Lower leg skin (tissue), 4 donors: ENCODE results near the gene ACR. TPM values are rescaled to one million over a fixed set of nuclear protein-coding genes. Genes with fewer than 3 reads are reported as not detected.

Experiments
- DNase-seq, 2 donors: peaks; one replicate each; pipeline ENCODE4 v3.0.0-alpha.2; 2019; ENCODE audit warnings: low spot score in 2 of 2
- H3K4me3 ChIP-seq: fragments of 200-600 bp; sonication (generic); 2 replicates; pipeline ENCODE4 v1.5.1; 2017; ENCODE audit warnings: mild to moderate bottlenecking, low read depth; ENCODE audit not compliant: poor library complexity, severe bottlenecking
- CTCF ChIP-seq, 3 donors: fragments of 450-650 bp; IDR thresholded peaks; one replicate each; pipeline ENCODE4 v1.5.1; 2016; ENCODE audit warnings: antibody characterized with exemption in 3 of 3, mild to moderate bottlenecking in 3 of 3, moderate library complexity in 2 of 3
- POLR2A ChIP-seq, 2 donors: fragments of 450-650 bp; IDR thresholded peaks; one replicate each; pipeline ENCODE4 v1.6.1; 2016 to 2017; ENCODE audit warnings: antibody characterized with exemption in 2 of 2, mild to moderate bottlenecking in 1 of 2, moderate library complexity in 1 of 2
- WGBS, 2 donors: methylation state at CpG; one replicate each; pipeline ENCODE4 v1.1.5; 2018; 5-methylcytosine and 5-hydroxymethylcytosine counted together
- intact Hi-C: fragments of 100-400 bp; cut with DNase I; formaldehyde crosslinking; loops from one replicate; pipeline ENCODE4 v1.15.0; 2023; ENCODE audit warnings: low total_unique reads
- total RNA-seq, 4 donors: library from RNA; depleted of rRNA; stranded (reverse); fragments of >200 nt; gene quantifications; one replicate each; pipeline ENCODE4 v1.1.0, GENCODE V29; 2016

The ACR gene
- total RNA-seq, 4 donors from 2014 or later: 0.65 to 0.97 TPM; not detected in 2

DNA sequence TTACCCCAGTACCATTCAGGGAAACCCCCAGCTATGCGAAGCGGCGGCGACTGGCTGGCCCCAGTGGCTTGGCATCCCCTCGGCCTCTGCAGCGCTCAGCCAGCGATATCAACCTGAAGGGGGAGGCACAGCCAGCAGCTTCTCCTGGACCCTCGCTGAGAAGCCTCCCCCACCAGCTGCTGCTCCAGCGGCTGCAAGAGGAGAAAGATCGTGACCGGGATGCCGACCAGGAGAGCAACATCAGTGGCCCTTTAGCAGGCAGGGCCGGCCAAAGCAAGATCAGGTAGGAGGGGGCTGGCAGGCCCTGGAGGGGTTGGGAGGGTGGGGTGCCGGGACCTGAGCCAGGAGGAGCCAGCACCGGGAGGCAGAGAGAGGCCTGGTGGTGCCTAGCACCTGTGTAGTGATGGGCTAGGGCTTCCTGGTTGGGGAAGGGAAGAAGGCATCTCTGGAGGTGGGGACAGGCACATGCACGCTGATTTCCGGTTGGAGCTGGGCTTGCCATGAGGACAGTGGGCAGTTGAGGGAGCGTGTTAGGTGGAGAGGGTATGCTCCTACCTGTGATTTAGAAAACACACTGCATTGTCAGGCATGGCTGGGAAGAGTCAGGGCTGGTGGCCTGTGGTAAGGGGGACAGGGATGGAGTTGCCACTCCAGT, 43.1 kb upstream of the ACR start:
- intact Hi-C loops: no loop called here
- TF ChIP-seq CTCF (IDR thresholded peaks at IDR 0.05) (no peak), POLR2A (IDR thresholded peaks at IDR 0.05) (no peak)
- DNase-seq: peak in 1 of 2 donors; percentile 83
- 78 to 84% methylated on average over 16 to 18 of the region's 18 CpGs for WGBS, 2 donors
- no peak overlapping the region for H3K4me3 ChIP-seq

DNA sequence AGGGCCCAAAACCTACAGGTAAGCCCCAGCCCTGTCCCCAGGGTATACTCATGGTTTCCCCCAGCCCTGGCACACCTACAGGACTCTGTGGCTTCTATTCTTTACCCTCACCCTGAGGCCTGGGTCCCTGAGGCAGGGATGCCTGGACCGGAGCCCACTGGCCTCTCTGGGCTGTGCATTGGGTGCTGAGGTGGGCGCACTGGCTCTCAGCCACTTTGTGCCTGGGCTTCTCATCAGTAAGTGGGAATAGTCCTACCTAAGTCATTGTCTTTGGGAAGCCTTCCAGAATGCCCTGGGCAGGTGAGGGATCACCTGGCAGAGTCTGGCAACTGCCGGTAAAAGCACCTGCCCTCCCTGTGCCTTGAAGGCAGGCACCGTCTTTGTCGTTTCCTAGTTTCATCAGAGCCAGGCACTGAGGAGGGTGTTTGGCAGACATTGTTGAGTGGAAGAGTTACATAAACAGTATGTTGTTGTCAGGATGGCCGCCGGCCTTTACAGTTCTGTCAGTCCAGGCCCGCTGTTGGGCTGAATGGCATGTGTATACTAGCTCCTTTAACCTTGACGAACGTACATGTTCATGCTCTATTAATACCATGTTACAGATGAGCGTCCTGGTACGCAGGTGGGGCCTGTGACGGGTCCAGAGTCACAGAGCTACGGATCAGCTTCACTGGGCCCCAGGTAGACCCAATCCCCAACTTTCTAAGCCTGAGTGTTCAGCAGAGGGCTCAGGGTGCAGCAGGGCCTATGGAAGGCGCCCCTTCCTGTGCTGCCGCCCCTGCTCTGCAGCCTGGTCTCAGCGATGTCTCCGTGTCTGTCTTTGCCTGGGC, 42.4 kb upstream of the ACR start:
- no peak overlapping the region for H3K4me3 ChIP-seq
- 55 to 73% methylated on average over 17 of the region's 18 CpGs for WGBS, 2 donors
- TF ChIP-seq POLR2A (IDR thresholded peaks at IDR 0.05): no peak
- no peak for TF ChIP-seq CTCF (IDR thresholded peaks at IDR 0.05)
- DNase-seq: peak; percentile 44 to 86
- intact Hi-C loops: no loop called here

- whole genome bisulfite sequencing, 2 donors: 28 to 44% methylated on average over 21 of the region's 21 CpGs
- peak in 1 of 2 donors; percentile 84 for DNase-seq
- TF ChIP-seq POLR2A (IDR thresholded peaks at IDR 0.05) (no peak), CTCF (IDR thresholded peaks at IDR 0.05) (no peak)
- no peak overlapping the region for H3K4me3 ChIP-seq
- intact Hi-C loops: no loop called here
Observed at GRCh38 chr22:50696251-50696798, 41.7 kb upstream of the ACR start.

DNA sequence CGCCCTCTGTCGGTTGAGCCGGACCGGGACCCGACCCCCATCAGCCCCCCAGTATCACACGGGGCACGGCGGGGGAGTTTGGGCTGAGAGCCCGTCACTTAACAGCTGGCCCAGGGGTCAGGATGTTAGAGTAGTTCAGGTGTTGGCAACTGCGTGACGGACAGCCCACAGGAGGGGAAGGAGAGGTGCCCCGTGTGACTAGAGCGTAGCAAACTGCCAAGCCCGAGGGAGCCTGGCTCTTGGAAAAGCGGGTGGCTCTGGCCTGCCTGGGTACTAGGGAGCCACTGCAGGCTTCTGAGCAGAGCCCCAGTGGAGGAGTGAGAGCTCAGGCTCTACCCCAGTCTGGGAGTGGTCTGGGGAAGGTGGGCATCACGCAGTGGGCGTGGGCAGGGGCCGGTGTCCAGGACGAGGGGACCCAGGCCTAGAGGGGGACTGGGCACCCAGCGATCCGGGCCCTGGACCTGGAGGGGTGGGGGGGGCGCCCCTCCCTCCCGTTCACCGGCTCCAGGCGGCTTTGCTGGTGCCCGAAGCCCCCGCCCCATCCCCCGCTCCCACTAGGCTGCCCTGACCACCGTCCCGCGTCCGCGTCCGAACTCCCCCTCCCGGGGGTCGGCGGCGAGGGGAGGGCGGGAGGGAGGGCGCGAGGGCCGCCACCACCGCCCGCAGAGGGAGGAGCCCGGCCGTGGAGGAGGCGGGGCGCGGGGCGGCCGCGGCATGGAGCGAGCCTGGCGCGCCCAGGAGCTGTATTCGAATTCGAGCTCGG, 41.0 kb upstream of the ACR start:
- WGBS, 2 donors: 25 to 54% methylated on average over 9 to 42 of the region's 58 CpGs
- no peak for TF ChIP-seq POLR2A (IDR thresholded peaks at IDR 0.05)
- no peak for TF ChIP-seq CTCF (IDR thresholded peaks at IDR 0.05)
- DNase-seq: peak in 1 of 2 donors; percentile 83
- H3K4me3 ChIP-seq: no peak overlapping the region
- intact Hi-C loops: no loop called here

GRCh38 chr22:50697667-50698506, 40.1 kb upstream of the ACR start:
- peak in 1 of 2 donors; percentile 82 for DNase-seq
- 30 to 47% methylated on average over 42 to 45 of the region's 54 CpGs for WGBS, 2 donors
- TF ChIP-seq CTCF (IDR thresholded peaks at IDR 0.05) (no peak), POLR2A (IDR thresholded peaks at IDR 0.05) (no peak)
- intact Hi-C loops: no loop called here
- no peak overlapping the region for H3K4me3 ChIP-seq
